Measurements from ENCODE around the gene C10orf62.
"Not testable (repeated sequence)": the region's sequence is repeated elsewhere in the genome, so short reads cannot be mapped to it uniquely, and the experiment has no call there.

C10orf62 gene

GRCh38 chr10:97572214-97572989 lies 17.1 kb upstream of the C10orf62 start, which contains the start of gene ANKRD2:
ANKRD2 (plus strand) TSS chr10:97572779; CDS start chr10:97572789, 10 bp downstream.
- Histone ChIP-seq H3K4me3 (no peak within 1 kb of the TSS), H3K27me3 (ENCODE audit: low read depth) (no peaks in the 10 kb centered on the region), H3K9me3 (no peaks in the 10 kb centered on the region), H3K4me1 (no peaks in the 10 kb centered on the region), H3K36me3 (replicated peaks) (no peaks in the 10 kb centered on the region)
- in situ Hi-C loops (cut with MboI; ENCODE audit: low sequenced_read_pairs), result no loop called here
- DNase-seq (ENCODE audit: low spot score in 2 of 2), result peak; percentile 56 to 82

- DNase-seq (ENCODE audit: low spot score in 2 of 2), result no peak
- in situ Hi-C loops (cut with MboI; ENCODE audit: low sequenced_read_pairs), result no loop called here
- Histone ChIP-seq H3K27me3 (ENCODE audit: low read depth) (no peaks in the 10 kb centered on the region), H3K4me3 (no peak overlapping the region), H3K9me3 (no peaks in the 10 kb centered on the region), H3K4me1 (no peaks in the 10 kb centered on the region), H3K36me3 (replicated peaks) (no peaks in the 10 kb centered on the region)
These were observed 16.5 kb upstream of the C10orf62 start for GRCh38 chr10:97573021-97573420.

- no peak overlapping the region for H3K4me3 ChIP-seq
- H3K9me3 ChIP-seq, result no peaks in the 10 kb centered on the region
- DNase-seq (ENCODE audit: low spot score in 2 of 2), result no peak
- H3K4me1 ChIP-seq, result no peaks in the 10 kb centered on the region
- H3K27me3 ChIP-seq (ENCODE audit: low read depth), result no peaks in the 10 kb centered on the region
- H3K36me3 ChIP-seq (replicated peaks), result no peaks in the 10 kb centered on the region
- in situ Hi-C loops (cut with MboI; ENCODE audit: low sequenced_read_pairs), result no loop called here
These were observed 15.8 kb upstream of the C10orf62 start for GRCh38 chr10:97573672-97574071.

GRCh38 chr10:97574374-97575126 lies 15.0 kb upstream of the C10orf62 start:
- no peak for DNase-seq (ENCODE audit: low spot score in 2 of 2)
- no peak overlapping the region for H3K4me3 ChIP-seq
- no peaks in the 10 kb centered on the region for H3K4me1 ChIP-seq
- in situ Hi-C loops (cut with MboI; ENCODE audit: low sequenced_read_pairs), result no loop called here
- H3K36me3 ChIP-seq (replicated peaks), result no peaks in the 10 kb centered on the region
- no peaks in the 10 kb centered on the region for H3K27me3 ChIP-seq (ENCODE audit: low read depth)
- no peaks in the 10 kb centered on the region for H3K9me3 ChIP-seq

GRCh38 chr10:97575127-97575668 lies 14.3 kb upstream of the C10orf62 start:
- no peak for DNase-seq (ENCODE audit: low spot score in 2 of 2)
- Histone ChIP-seq H3K4me3 (no peak overlapping the region), H3K36me3 (replicated peaks) (no peaks in the 10 kb centered on the region), H3K27me3 (ENCODE audit: low read depth) (no peaks in the 10 kb centered on the region), H3K4me1 (no peaks in the 10 kb centered on the region), H3K9me3 (no peaks in the 10 kb centered on the region)
- in situ Hi-C loops (cut with MboI; ENCODE audit: low sequenced_read_pairs), result no loop called here

- H3K9me3 ChIP-seq; H3K36me3 ChIP-seq (replicated peaks); H3K4me3 ChIP-seq; in situ Hi-C loops (cut with MboI; ENCODE audit: low sequenced_read_pairs); H3K27me3 ChIP-seq (ENCODE audit: low read depth); H3K4me1 ChIP-seq; DNase-seq (ENCODE audit: low spot score in 2 of 2): not testable (repeated sequence)
These were observed 13.0 kb upstream of the C10orf62 start for GRCh38 chr10:97576487-97576886.

GRCh38 chr10:97577701-97578100 lies 11.8 kb upstream of the C10orf62 start:
- no peaks in the 10 kb centered on the region for H3K27me3 ChIP-seq (ENCODE audit: low read depth)
- no peaks in the 10 kb centered on the region for H3K4me1 ChIP-seq
- in situ Hi-C loops (cut with MboI; ENCODE audit: low sequenced_read_pairs), result no loop called here
- DNase-seq (ENCODE audit: low spot score in 2 of 2), result no peak
- H3K4me3 ChIP-seq, result no peak overlapping the region
- H3K9me3 ChIP-seq, result no peaks in the 10 kb centered on the region
- H3K36me3 ChIP-seq (replicated peaks), result no peaks in the 10 kb centered on the region

GRCh38 chr10:97578171-97578844 lies 11.2 kb upstream of the C10orf62 start:
- Histone ChIP-seq H3K4me1 (no peaks in the 10 kb centered on the region), H3K27me3 (ENCODE audit: low read depth) (no peaks in the 10 kb centered on the region), H3K4me3 (no peak overlapping the region), H3K9me3 (no peaks in the 10 kb centered on the region), H3K36me3 (replicated peaks) (no peaks in the 10 kb centered on the region)
- in situ Hi-C loops (cut with MboI; ENCODE audit: low sequenced_read_pairs), result no loop called here
- DNase-seq (ENCODE audit: low spot score in 2 of 2), result no peak

GRCh38 chr10:97580421-97581367 lies 8.8 kb upstream of the C10orf62 start:
- in situ Hi-C loops (cut with MboI; ENCODE audit: low sequenced_read_pairs), result no loop called here
- Histone ChIP-seq H3K4me3 (no peak overlapping the region), H3K9me3 (no peaks in the 10 kb centered on the region), H3K4me1 (no peaks in the 10 kb centered on the region), H3K27me3 (ENCODE audit: low read depth) (no peaks in the 10 kb centered on the region), H3K36me3 (replicated peaks) (no peaks in the 10 kb centered on the region)
- no peak for DNase-seq (ENCODE audit: low spot score in 2 of 2)

GRCh38 chr10:97582169-97582568 lies 7.4 kb upstream of the C10orf62 start:
- Histone ChIP-seq H3K4me3 (no peak overlapping the region), H3K27me3 (ENCODE audit: low read depth) (no peaks in the 10 kb centered on the region), H3K9me3 (no peaks in the 10 kb centered on the region), H3K4me1 (no peaks in the 10 kb centered on the region), H3K36me3 (replicated peaks) (no peaks in the 10 kb centered on the region)
- in situ Hi-C loops (cut with MboI; ENCODE audit: low sequenced_read_pairs), result no loop called here
- no peak for DNase-seq (ENCODE audit: low spot score in 2 of 2)

- H3K4me3 ChIP-seq, result no peak overlapping the region
- no peaks in the 10 kb centered on the region for H3K9me3 ChIP-seq
- in situ Hi-C loops (cut with MboI; ENCODE audit: low sequenced_read_pairs), result no loop called here
- H3K36me3 ChIP-seq (replicated peaks), result no peaks in the 10 kb centered on the region
- H3K4me1 ChIP-seq, result no peaks in the 10 kb centered on the region
- no peak for DNase-seq (ENCODE audit: low spot score in 2 of 2)
- no peaks in the 10 kb centered on the region for H3K27me3 ChIP-seq (ENCODE audit: low read depth)
These were observed 6.0 kb upstream of the C10orf62 start for GRCh38 chr10:97583476-97583875.

- H3K4me3 ChIP-seq, result no peak within 1 kb of the TSS
- H3K9me3 ChIP-seq, result no peaks in the 10 kb centered on the region
- no peaks in the 10 kb centered on the region for H3K4me1 ChIP-seq
- DNase-seq (ENCODE audit: low spot score in 2 of 2), result peak in 1 of 2 experiments; percentile 64
- H3K36me3 ChIP-seq (replicated peaks), result no peaks in the 10 kb centered on the region
- no peaks in the 10 kb centered on the region for H3K27me3 ChIP-seq (ENCODE audit: low read depth)
- in situ Hi-C loops (cut with MboI; ENCODE audit: low sequenced_read_pairs), result no loop called here
These were observed 5.3 kb upstream of the C10orf62 start, which contains the start of gene HOGA1 for GRCh38 chr10:97584060-97584797. HOGA1 (plus strand) TSS chr10:97584389; CDS start chr10:97584704, 315 bp downstream.
